Thoracic aorta (tissue), 2 donors: ENCODE data around the gene PPP1CA. TPM values are rescaled to one million over a fixed set of nuclear protein-coding genes. Genes with fewer than 3 reads are reported as not detected.

ENCODE experiments used
- ATAC-seq: fragments of 150-250 bp; one replicate; pipeline ENCODE4 v1.8.0; 2017; ENCODE audit warnings: low read depth; ENCODE audit not compliant: insufficient number of reproducible peaks, low FRiP score
- DNase-seq: peaks from one replicate; pipeline ENCODE4 v3.0.0-alpha.2; 2020; ENCODE audit warnings: low spot score
- H3K27ac ChIP-seq, 2 donors: fragments of 200-600 bp; sonication (generic); 1 replicate in 1 of 2; 2 replicates in 1 of 2; pipeline ENCODE4 v1.5.1; 2016; ENCODE audit warnings: mild to moderate bottlenecking in 2 of 2, moderate library complexity in 2 of 2
- H3K27me3 ChIP-seq: fragments of 200-600 bp; sonication (generic); replicated peaks from 2 replicates; pipeline ENCODE4 v1.6.0; 2016; ENCODE audit warnings: mild to moderate bottlenecking; ENCODE audit not compliant: insufficient read depth
- H3K36me3 ChIP-seq: fragments of 200-600 bp; sonication (generic); one replicate; pipeline ENCODE4 v1.5.1; 2016
- H3K4me1 ChIP-seq, 2 donors: fragments of 200-600 bp; sonication (generic); 1 replicate in 1 of 2; 2 replicates in 1 of 2; pipeline versions ENCODE4 v1.5.1 to v1.6.0; 2016; ENCODE audit warnings: low read depth in 2 of 2, mild to moderate bottlenecking in 1 of 2; ENCODE audit not compliant: control insufficient read depth in 1 of 2
- H3K4me3 ChIP-seq: fragments of 200-600 bp; sonication (generic); 2 replicates; pipeline ENCODE4 v1.5.1; 2016; ENCODE audit warnings: mild to moderate bottlenecking
- H3K9me3 ChIP-seq: fragments of 200-600 bp; sonication (generic); 2 replicates; pipeline ENCODE4 v1.5.1; 2016
- total RNA-seq, 2 donors: library from RNA; depleted of rRNA; stranded (reverse); fragments of >200 nt; gene quantifications; one replicate each; pipeline versions ENCODE4 v1.1.0 to v1.2.3, GENCODE V29; 2016
- TF ChIP-seq, protein P1 (sequence below): fragments of 200-600 bp; sonication (generic); IDR thresholded peaks from one replicate; pipeline ENCODE4 v1.5.1; 2019; ENCODE audit warnings: antibody characterized with exemption

PPP1CA gene
- total RNA-seq, 2 donors from 2014 or later, result 74.4 to 77.8 TPM

DNA sequence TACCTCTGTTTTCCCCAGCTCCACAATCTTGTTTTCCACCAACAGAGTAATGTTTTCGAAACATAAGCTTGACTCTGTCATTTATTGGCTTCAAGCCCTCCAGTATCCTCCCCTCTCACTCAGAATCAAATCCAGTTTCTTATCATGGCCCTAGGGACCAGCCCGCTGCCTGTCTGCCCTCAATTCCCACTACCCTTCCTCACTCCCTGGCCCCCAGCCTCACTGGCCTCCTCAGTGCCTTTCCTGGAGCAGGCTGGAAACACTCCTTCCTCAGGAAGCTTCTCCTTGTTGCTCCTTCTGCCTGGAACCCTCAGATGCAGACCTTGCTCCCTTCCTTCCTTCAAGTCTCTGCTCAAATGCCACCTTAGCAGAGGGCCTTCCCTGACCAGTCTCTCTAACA, 52.2 kb downstream of the PPP1CA start:
- no peak overlapping the region for H3K27ac ChIP-seq
- H3K9me3 ChIP-seq, result no peaks in the 10 kb centered on the region
- no peaks in the 10 kb centered on the region for H3K36me3 ChIP-seq

DNA sequence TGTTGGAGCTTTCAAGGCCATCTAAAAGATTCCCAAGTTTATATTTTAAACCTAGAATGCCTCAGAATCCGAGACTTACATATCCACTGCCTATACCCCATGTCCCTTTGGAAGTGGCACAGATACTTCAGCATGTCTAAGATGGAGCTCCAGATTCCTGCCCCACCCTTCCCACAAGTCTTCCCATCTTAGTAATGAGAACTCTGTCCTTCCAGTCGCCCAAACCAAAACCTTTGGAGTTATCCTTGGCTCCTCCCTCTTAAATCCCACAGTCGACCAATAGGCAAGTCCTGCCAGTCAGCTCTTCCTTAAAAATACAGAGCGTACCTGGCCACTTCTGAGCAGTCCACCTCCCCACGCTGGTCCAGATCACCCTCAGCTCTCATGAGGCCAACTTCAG, 52.6 kb downstream of the PPP1CA start:
- Histone ChIP-seq H3K9me3 (no peaks in the 10 kb centered on the region), H3K27me3 (no peaks in the 10 kb centered on the region), H3K27ac (no peak overlapping the region), H3K4me3 (no peak overlapping the region), H3K36me3 (no peaks in the 10 kb centered on the region), H3K4me1 (peaks cover 19 to 23% of the 10 kb centered on the region in 2 donors)
- ATAC-seq, result no peak
- DNase-seq, result no peak
- TF ChIP-seq, protein P1, sequence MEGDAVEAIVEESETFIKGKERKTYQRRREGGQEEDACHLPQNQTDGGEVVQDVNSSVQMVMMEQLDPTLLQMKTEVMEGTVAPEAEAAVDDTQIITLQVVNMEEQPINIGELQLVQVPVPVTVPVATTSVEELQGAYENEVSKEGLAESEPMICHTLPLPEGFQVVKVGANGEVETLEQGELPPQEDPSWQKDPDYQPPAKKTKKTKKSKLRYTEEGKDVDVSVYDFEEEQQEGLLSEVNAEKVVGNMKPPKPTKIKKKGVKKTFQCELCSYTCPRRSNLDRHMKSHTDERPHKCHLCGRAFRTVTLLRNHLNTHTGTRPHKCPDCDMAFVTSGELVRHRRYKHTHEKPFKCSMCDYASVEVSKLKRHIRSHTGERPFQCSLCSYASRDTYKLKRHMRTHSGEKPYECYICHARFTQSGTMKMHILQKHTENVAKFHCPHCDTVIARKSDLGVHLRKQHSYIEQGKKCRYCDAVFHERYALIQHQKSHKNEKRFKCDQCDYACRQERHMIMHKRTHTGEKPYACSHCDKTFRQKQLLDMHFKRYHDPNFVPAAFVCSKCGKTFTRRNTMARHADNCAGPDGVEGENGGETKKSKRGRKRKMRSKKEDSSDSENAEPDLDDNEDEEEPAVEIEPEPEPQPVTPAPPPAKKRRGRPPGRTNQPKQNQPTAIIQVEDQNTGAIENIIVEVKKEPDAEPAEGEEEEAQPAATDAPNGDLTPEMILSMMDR, result no peak

More for the DNA sequence above, 52.2 kb downstream of the PPP1CA start:
- TF ChIP-seq, protein P1, result no peak
- ATAC-seq (no peak), DNase-seq (no peak)
- H3K27me3 ChIP-seq, result no peaks in the 10 kb centered on the region
- peaks cover 23 to 27% of the 10 kb centered on the region in 2 donors for H3K4me1 ChIP-seq
- no peak overlapping the region for H3K4me3 ChIP-seq

Other genes starting within 250 kb of the PPP1CA start
- gene GRK2, start 135.4 kb downstream of the PPP1CA start, total RNA-seq, result 10 to 100 TPM; 72.8 to 85.2 TPM
- gene ANKRD13D, start 112.6 kb downstream of the PPP1CA start, total RNA-seq, result 100 to 1,000 TPM in 1 of 2 donors, 10 to 100 TPM in 1; 66.6 to 101 TPM
- gene SSH3, start 98.3 kb downstream of the PPP1CA start, total RNA-seq, result 10 to 100 TPM; 39.4 to 59.0 TPM
- gene POLD4, start 48.3 kb downstream of the PPP1CA start, total RNA-seq, result 100 to 1,000 TPM; 145 to 148 TPM
- gene CLCF1, start 28.3 kb downstream of the PPP1CA start, total RNA-seq, result 10 to 100 TPM; 27.1 to 38.1 TPM
- 10 to 100 TPM; 15.8 to 23.0 TPM for gene RAD9A, start 9.9 kb downstream of the PPP1CA start, total RNA-seq
- gene TBC1D10C, start 2.2 kb upstream of the PPP1CA start, total RNA-seq, result 1 to 10 TPM; 2.6 to 3.8 TPM
- 10 to 100 TPM in 1 of 2 donors, 1 to 10 TPM in 1; 7.9 to 10.8 TPM for gene CARNS1, start 13.8 kb upstream of the PPP1CA start, total RNA-seq
- 10 to 100 TPM; 68.3 to 69.3 TPM for gene RPS6KB2, start 26.6 kb upstream of the PPP1CA start, total RNA-seq
- 1 to 10 TPM; 4.0 to 7.2 TPM for gene PTPRCAP, start 35.8 kb upstream of the PPP1CA start, total RNA-seq
- gene CORO1B, start 41.6 kb upstream of the PPP1CA start, total RNA-seq, result 10 to 100 TPM; 50.0 to 88.3 TPM
- gene GPR152, start 50.9 kb upstream of the PPP1CA start, total RNA-seq, result not detected
- gene CABP4, start 53.5 kb upstream of the PPP1CA start, total RNA-seq, result 1 to 10 TPM; 5.3 to 5.7 TPM
- gene TMEM134, start 67.4 kb upstream of the PPP1CA start, total RNA-seq, result 10 to 100 TPM; 66.7 to 67.7 TPM
- 10 to 100 TPM; 64.8 to 76.9 TPM for gene AIP, start 81.2 kb upstream of the PPP1CA start, total RNA-seq
- gene PITPNM1, start 103.5 kb upstream of the PPP1CA start, total RNA-seq, result 10 to 100 TPM; 27.1 to 32.5 TPM
- gene CDK2AP2, start 106.3 kb upstream of the PPP1CA start, total RNA-seq, result 10 to 100 TPM; 53.3 to 73.4 TPM
- gene CABP2, start 121.6 kb upstream of the PPP1CA start, total RNA-seq, result not detected
- gene GSTP1, start 182.0 kb upstream of the PPP1CA start, total RNA-seq, result 100 to 1,000 TPM; 272 to 744 TPM
- gene NDUFV1, start 205.1 kb upstream of the PPP1CA start, total RNA-seq, result 100 to 1,000 TPM; 240 to 252 TPM
- gene NUDT8, start 228.1 kb upstream of the PPP1CA start, total RNA-seq, result 1 to 10 TPM; 5.7 to 6.1 TPM
- gene TBX10, start 237.9 kb upstream of the PPP1CA start, total RNA-seq, result not detected
- not detected for gene ACY3, start 248.9 kb upstream of the PPP1CA start, total RNA-seq